DLD1 (cell line): ENCODE results near the gene AGBL3.
"Not testable (repeated sequence)": the region's sequence is repeated elsewhere in the genome, so short reads cannot be mapped to it uniquely, and the experiment has no call there.

Experiments
- in situ Hi-C: cut with HindIII; loops from 2 replicates; pipeline ENCODE4 v1.10.0; 2017; ENCODE audit warnings: low sequenced_read_pairs

AGBL3 gene

DNA sequence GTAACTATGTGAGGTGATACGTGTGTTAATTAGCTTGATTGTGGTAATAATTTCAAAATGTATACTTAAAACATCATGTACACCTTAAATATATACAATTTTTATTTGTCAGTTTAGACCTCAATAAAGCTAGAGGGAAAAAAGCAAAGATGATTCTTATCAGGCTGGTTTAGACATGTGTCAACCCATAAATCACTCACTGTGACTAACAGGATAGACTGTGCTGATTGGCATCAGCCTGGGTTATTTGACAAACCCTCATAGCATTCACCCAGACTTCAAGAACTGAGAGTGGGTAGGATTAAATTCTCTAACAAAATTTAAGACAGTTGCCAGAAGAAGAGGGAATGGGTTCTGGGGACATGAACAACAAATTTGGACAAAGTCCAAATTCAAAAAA is 87.8 kb downstream of the AGBL3 start:
- in situ Hi-C loops: no loop called here

DNA sequence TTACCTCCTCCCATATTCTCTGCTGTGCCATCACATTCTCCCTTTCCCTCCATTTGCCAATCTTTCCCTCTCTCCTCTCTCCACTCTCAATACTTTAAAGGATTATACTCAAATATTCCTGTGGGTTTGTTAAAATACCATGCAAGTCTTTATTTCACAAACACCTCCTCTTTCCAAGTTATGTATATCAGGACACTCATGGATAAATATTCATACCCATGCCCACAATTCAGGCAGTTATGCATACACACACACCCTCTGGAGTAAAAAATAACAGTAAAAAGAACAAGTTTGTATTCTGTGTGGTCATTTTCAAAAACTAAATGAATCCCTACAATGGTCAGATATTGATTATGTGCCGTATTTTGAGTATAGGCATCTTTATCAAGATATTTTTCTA is 88.2 kb downstream of the AGBL3 start:
- in situ Hi-C loops: no loop called here

DNA sequence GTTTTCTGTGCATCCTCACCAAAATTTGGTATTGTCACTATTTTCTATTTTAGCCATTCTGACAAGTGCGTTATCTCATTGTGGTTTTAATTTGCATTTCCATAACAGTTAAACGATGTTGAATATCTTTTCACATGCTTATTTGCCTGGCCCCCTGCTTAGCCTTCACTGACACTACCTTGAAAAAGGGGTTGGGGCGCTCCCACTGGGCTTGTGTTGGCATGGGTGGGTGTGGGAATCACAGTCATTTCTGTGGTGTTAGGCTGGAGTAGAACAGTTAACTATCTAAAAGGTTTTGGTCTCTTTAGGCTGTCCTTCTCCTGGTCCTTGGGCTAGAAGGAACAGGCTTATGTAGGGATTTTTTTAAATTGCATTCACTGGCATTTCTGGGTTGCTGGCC is 89.4 kb downstream of the AGBL3 start:
- in situ Hi-C loops: no loop called here

DNA sequence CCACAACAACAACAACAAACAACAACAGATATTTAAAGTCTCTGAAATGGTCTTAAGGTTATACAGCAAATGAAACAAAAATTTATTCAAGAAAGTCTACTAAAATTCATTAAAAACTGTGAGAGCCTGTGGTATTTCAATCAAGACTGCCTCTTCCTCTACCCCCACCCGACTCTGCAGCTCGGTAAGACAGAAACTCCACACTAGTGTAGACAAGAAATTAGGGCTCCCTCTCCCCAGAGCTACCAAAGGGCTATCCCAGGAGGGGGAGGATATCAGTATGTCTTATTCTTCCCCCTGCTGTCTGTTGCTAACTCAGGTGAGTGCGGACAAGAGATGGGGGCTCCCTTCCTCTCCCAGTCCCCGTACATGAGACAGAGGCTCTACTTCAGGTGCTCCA is 90.6 kb downstream of the AGBL3 start:
- in situ Hi-C loops: no loop called here

DNA sequence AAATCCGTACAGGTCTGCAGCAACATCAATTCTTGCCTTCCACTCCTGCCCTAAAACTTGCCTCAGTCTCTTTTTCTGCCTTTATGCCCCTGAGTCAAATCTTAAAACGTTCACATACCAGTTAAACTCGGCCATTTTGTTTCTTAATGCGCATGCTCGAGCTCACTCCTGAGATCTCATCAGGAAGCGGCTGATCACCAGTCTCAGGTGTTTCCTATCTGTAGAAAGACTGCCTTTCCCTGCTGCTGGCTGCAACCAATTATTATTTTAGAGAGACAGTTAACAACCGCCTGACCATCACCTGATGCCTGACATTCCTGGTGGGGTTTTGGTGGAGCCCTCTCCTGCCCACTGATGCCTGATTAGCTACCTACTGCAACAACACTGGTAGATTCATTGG is 91.3 kb downstream of the AGBL3 start:
- in situ Hi-C loops: no loop called here

DNA sequence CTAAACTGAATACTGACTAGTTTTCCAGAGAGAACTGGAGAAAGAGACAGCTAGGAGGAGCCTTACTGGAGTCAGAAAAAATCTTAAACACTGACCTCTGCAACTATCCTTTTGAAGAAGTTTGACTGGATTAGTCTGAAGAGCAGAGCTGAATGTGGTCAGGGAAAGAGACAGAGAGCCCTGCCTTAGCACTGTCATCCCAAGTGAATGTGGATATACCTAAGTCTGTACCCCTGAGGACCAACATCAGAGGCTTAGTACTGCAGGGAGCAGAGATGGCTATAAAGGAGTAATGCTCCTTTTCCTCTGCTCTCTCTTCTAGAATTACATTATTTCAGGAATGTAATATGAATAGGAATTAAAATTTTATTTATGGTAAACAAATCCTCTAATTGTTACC is 91.7 kb downstream of the AGBL3 start:
- in situ Hi-C loops: no loop called here

DNA sequence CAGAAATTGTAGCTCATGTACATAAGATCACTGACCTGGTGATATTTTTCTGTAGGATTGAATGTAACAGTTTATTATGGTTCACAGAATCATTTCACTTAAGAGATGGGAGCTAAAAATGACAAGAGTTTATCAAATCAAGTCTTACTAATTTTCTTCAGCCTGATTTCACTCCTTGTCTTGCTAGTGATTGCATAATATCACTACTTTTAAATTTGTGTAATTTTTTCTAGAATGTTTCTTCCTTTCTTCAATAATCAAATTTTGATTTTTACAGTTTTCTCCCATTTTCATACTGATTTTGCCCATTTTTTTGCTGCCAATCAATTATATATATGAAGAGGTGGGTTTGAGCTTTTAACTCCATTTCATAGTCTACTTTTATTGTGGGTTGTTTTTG is 92.8 kb downstream of the AGBL3 start:
- in situ Hi-C loops: no loop called here

DNA sequence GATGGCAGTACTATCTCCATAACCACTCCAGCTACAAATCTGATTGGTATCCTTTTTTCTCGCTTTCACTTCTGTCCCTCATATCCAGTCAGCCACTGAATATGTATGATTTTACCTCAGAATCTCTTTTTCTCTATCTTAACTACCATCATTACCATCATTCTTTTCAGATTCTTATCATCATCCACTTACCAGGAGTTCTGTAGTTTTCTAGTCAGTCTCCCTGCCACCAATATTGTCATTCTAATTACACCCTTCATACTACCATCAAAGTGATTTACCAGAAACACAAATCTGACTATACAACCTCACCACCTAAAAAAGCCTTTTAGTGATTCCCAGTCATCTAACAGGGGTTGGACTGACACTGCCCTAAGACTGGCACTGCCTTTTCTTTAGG is 96.7 kb downstream of the AGBL3 start:
- in situ Hi-C loops: no loop called here

DNA sequence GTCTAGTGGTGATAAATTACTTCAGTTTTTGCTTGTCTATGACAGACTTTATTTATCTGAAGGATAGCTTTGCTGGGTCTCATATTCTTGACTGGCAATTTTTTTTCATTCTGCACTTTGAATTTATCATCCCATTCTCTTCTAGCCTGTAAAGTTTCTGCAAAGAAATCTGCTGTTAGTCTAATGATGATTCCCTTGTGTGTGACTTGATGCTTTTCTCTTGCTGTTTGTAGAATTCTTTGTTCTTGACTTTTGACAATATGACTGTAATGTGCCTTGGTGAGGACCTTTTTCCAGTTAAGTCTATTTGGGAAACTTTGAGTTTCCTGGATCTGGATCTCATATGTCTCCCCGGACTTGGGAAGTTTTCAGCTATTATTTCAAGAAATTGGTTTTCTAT is 102.3 kb downstream of the AGBL3 start:
- in situ Hi-C loops: no loop called here

DNA sequence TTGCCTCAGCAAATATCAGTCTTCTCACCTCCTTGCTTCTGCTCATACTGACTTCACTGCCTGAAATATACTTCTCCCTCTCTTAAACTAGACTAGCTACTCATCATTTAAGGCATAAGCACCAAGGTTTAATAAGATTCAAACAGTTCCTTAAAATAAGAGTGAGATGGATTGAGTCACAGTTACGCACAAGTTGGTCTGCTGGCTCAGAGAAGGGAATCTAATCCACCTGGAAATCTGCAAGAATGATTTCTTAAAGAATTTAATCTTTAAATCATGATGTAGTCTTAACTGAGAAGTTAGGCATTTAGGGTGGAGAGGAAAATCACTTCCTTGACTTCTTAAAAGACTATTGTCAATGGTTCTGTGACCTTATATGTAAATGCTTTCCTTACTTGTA is 105.4 kb downstream of the AGBL3 start:
- in situ Hi-C loops: no loop called here

DNA sequence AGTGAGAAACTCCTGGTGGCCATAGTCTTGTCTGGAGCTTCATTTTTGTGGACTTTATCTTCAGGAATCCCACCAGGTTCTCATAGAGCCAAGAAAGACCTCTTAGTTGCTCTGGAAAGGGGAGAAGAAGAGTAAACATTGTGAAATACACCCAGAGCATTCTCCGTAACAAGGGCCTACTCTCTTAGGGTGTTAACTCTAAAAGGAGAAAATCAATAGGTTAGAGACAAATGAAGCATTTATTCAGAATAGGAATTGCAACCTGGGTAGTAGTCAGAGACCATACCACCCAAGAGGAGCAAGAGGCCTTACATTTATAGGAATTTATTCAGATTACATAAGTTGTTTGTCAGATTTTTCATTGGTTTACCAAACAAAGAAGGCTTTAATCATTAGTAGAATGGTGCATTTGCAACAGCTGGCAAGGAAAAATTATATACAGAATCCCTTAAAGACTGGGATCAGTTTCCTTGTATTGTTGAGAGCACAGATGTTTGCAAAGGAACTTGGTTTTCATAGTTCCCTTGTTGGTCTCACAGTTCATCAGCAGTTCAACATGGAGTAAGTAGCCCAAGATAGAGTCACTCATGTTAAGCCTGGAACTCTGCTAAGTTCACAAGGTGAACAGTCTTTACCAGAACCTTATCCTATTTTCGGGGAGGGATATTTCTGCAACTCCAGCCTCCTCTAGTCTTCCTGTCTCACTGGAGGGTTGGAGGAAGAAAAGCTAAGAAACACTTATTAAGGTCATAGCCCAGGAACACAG is 108.3 kb downstream of the AGBL3 start:
- in situ Hi-C loops: no loop called here

DNA sequence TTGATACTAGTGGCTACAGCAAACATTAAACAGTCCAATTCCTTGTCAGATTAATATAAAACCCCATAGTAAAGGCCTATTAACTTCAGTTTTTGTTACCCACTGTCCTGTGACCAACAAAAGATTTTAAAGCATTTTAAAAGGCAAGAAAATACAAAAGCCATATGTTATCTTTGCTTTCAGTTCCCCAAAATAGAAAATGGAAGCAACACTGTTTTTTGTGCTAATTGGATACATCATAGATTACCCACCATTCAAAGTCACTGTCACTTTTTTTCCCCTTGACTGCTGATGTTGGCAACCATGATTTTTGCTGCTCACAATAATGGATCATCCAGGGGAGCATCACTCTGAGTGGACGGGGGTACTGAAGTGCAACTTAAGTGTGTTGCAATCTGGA is 109.1 kb downstream of the AGBL3 start:
- in situ Hi-C loops: no loop called here

DNA sequence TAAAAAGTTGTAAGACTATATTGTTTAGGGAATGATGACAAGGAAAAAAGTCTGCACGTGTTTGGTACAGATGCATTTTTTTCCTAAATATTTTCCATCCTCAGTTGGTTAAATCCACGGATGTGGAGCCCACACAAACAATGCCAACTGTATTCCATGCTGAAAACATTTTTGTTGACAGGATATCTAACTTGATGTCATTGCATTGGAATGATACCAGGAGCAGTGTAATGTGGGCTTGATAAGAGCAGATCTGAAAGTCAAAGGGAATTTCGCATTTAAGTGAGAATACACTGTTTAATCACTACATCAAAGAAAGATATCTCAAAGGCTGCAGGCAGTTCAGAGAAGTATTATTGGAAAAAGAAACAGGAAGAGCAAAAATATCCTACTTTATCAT is 112.1 kb downstream of the AGBL3 start:
- in situ Hi-C loops: no loop called here

DNA sequence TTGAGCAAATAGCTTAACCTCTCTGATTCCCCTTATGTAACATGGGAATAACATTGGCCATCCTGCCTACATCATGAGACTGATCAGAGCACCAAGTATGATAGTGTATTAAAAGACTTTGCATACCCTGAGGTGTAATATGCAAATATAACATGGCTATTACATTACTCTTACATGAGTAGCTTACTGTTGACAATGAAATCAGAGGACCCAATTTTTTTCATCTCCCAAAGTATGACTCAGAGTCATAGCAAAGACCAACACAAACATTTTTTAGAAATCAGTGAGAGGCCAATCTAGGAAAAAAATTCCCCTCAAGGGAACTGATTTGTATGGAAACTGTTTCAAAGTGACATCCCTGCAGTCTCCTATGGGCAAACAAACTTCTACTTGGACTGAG is 114.5 kb downstream of the AGBL3 start:
- in situ Hi-C loops: no loop called here

DNA sequence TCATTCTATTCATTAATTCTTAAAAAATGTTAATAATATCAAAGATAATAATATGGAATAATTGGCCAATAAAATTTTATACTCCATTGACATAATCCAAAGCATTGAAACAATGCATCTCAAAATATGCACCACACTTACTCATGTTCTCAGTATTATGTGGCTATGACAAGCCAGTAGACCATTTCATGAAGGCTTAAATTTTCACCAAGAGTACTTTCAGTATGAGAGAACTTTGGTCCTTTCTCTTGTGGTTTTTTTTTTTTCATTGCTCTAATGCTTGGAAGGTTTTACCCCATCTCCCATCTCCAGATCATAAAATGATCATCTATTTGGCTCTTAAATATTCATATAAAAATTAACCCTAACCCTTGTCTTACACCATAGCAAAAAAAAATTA is 116.1 kb downstream of the AGBL3 start:
- in situ Hi-C loops: no loop called here

DNA sequence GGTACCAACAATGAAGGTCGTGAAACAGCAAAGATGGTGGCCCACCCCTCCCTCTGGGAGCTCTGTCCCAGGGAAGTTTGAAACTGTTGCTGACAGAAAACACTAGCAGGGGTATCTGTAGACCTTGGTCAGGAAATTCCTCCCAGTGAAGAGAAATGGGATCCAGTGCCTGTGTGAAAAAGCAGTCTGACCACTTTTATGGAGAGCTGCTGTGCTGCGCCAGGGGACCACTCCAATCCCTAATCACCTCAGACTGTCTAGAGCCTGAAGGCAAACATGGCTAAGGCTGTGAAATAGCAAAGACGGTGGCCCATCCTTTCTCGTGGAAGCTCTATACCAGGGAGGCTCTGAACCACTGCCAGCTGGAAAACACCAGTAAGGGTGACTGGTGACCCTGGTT is 123.3 kb downstream of the AGBL3 start:
- in situ Hi-C loops: no loop called here

DNA sequence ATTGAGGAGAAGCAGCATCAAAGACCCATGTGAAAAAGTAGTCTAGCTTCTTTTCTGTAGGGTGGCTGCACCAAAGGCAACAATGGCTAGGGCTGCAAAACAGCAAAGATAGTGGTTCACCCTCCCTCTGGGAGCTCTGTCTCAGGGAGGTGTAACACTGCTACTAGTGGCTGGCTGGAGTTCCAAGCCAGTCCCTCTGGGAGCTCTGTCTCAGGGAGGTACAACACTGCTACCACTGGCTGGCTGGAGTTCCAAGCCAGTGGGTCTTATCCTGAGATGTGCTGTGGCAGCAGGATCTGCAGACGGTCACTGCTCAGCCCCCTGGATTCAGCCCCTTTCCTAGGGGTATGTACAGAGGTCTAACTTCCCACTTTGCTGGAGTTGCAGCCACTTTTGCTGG is 123.7 kb downstream of the AGBL3 start:
- in situ Hi-C loops: no loop called here

DNA sequence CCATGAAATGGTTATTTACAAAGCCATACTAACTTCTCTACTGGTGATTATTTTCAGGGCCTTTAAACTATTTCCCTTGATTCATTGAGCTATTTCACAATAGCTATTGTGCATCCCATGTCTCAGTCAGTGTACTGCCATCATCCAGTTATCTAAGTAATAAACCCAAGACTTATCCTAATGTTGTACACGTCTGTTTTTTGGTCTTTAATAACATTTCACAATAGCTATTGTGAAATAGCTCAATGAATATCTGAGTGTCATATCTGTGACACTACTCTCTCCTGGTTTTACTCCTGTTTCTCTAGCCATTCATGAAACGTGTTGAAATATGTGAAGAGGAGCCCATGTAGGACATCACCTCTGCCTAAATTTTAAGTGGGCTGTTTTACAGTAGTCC is 125.1 kb downstream of the AGBL3 start:
- in situ Hi-C loops: no loop called here

DNA sequence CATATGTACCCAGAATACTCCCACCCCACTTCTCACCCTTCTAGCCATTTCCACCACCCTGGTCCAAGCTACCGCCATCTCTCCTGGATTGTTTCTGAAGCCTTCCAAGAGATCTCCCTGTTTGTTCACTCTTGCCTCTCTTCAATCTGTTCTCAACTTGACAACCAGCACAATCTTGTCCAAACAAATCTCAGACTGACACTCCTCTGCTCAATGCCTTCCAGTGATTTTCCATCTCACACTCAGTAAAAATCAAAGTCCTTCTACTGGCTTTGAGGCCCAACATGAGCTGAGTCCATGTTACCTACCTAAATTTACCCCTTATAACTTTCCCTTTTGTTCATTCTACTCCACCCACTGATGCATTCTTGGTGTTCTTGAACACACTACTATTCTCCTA is 128.3 kb downstream of the AGBL3 start:
- in situ Hi-C loops: no loop called here

DNA sequence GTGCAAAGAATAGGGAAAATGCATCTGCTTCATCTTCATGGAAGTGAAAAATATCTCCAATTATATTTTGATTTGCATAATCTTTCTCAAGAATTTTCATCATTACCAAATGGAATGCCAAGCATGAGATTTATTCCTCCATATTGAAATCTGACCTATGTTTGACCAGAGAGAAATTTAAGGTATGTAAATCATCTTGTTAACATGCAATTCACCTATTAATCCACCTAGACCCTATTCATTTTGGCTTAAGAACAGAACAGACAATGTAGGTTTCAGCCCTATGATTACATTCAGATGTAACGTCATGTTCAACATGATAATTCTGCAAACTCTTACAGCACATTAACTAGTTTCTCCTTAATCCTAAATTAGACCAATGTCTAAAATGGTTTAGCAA is 130.8 kb downstream of the AGBL3 start:
- in situ Hi-C loops: no loop called here

DNA sequence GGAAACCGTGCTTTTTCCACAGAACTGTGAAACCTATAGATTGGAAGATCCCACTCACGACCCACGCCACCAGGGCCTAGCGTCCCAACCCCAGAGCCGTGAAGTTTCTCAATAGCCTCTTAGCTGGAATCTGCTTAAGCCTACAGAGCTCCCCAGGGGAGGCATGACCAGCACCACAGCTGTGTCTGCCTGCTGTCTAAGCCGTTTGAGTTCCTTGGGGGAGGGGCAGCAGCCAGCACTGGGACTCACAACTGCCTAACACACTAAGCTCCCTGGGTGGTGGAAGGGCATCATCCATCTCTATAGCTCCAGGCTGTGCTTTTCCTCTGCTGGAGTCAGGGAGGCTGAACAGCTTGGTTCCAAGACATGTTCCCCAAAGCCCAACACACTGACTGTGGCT is 135.6 kb downstream of the AGBL3 start:
- in situ Hi-C loops: no loop called here

DNA sequence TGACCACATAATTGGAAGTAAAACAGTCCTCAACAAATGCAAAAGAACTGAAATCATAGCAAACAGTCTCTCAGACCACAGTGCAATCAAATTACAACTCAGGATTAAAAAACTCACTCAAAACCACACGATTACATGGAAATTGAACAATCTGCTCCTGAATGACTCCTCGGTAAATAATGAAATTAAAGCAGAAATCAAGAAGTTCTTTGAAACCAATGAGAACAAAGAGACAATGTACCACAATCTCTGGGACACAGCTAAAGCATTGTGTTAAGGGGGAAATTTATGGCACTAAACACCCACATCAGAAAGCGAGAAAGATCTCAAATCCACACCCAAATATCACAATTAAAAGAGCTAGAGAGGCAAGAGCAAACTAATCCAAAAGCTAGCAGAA is 138.3 kb downstream of the AGBL3 start:
- in situ Hi-C loops: not testable (repeated sequence)

DNA sequence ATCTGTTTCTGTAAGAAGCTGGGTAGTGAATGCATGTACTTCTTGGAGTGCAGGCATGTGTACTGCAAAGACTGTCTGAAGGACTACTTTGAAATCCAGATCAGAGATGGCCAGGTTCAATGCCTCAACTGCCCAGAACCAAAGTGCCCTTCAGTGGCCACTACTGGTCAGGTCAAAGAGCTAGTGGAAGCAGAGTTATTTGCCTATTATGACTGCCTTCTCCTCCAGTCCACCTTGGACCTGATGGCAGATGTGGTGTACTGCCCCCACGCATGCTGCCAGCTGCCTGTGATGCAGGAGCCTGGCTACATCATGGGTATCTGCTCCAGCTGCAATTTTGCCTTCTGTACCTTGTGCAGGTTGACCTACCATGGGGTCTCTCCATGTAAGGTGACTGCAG is 142.6 kb downstream of the AGBL3 start:
- in situ Hi-C loops: no loop called here
